ENCODE data around the gene CST8. TPM values are rescaled to one million over a fixed set of nuclear protein-coding genes. Genes with fewer than 3 reads are reported as not detected.

Gene CST8
- total RNA-seq, 2 experiments from 2014 or later = not detected

- ChIA-PET POLR2A (no interaction called here), CTCF (no interaction called here)
- ATAC-seq (no peak), DNase-seq (no peak)
- Mint-ChIP-seq H3K27ac (no peak overlapping the region), H3K36me3 (ENCODE audit: low read depth) (no peaks in the 10 kb centered on the region), H3K4me3 (no peak overlapping the region), H3K27me3 (peaks cover 5% of the 10 kb centered on the region), H3K9me3 (no peaks in the 10 kb centered on the region), H3K4me1 (ENCODE audit: low read depth) (no peaks in the 10 kb centered on the region)
- TF ChIP-seq CTCF (IDR thresholded peaks at IDR 0.05) = no peak
- intact Hi-C loops (cut with micrococcal nuclease) = no loop called here
These were observed 18.5 kb downstream of the CST8 start for GRCh38 chr20:23509247-23509913.

- no peak for TF ChIP-seq CTCF (IDR thresholded peaks at IDR 0.05)
- ChIA-PET POLR2A (no interaction called here), CTCF (no interaction called here)
- no peak overlapping the region for H3K4me3 Mint-ChIP-seq
- H3K27ac Mint-ChIP-seq = no peak overlapping the region
- ATAC-seq = no peak
- intact Hi-C loops (cut with micrococcal nuclease) = no loop called here
- no peaks in the 10 kb centered on the region for H3K36me3 Mint-ChIP-seq (ENCODE audit: low read depth)
- no peak for DNase-seq
- no peaks in the 10 kb centered on the region for H3K4me1 Mint-ChIP-seq (ENCODE audit: low read depth)
- H3K27me3 Mint-ChIP-seq = peaks cover 5% of the 10 kb centered on the region
- no peaks in the 10 kb centered on the region for H3K9me3 Mint-ChIP-seq
These were observed 19.2 kb downstream of the CST8 start for GRCh38 chr20:23510000-23510590.

- Mint-ChIP-seq H3K27ac (no peak overlapping the region), H3K9me3 (no peaks in the 10 kb centered on the region), H3K4me3 (no peak overlapping the region), H3K27me3 (peaks cover 2% of the 10 kb centered on the region), H3K36me3 (ENCODE audit: low read depth) (no peaks in the 10 kb centered on the region), H3K4me1 (ENCODE audit: low read depth) (peaks cover 2% of the 10 kb centered on the region)
- intact Hi-C loops (cut with micrococcal nuclease) = no loop called here
- ChIA-PET POLR2A (no interaction called here), CTCF (no interaction called here)
- DNase-seq = no peak
- no peak for ATAC-seq
- TF ChIP-seq CTCF (IDR thresholded peaks at IDR 0.05) = no peak
These were observed 22.2 kb downstream of the CST8 start for GRCh38 chr20:23513164-23513563.

DNA sequence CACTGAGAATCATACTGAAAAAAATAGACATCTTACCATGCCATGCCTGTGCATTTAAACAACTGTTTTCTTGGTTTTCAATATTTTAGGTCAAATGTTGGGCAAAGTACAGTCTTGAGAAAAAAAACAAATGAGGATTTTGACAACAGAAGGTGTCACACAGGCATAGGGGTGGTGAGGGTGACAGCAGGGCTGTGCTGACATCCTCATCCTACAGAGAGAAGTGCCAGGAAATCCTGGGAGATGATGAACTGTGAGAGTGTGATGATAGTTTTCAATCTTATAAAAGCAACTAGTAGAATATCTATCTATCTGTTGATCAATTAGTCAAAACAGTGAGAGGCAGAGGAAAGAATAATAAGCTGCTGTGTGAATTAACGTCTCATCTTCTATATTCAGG, 23.9 kb downstream of the CST8 start:
- Mint-ChIP-seq H3K36me3 (ENCODE audit: low read depth) (no peaks in the 10 kb centered on the region), H3K4me1 (ENCODE audit: low read depth) (peaks cover 2% of the 10 kb centered on the region), H3K27me3 (no peaks in the 10 kb centered on the region), H3K4me3 (no peak overlapping the region), H3K27ac (no peak overlapping the region), H3K9me3 (no peaks in the 10 kb centered on the region)
- intact Hi-C loops (cut with micrococcal nuclease) = no loop called here
- ChIA-PET CTCF (no interaction called here), POLR2A (no interaction called here)
- ATAC-seq (no peak), DNase-seq (no peak)
- no peak for TF ChIP-seq CTCF (IDR thresholded peaks at IDR 0.05)

DNA sequence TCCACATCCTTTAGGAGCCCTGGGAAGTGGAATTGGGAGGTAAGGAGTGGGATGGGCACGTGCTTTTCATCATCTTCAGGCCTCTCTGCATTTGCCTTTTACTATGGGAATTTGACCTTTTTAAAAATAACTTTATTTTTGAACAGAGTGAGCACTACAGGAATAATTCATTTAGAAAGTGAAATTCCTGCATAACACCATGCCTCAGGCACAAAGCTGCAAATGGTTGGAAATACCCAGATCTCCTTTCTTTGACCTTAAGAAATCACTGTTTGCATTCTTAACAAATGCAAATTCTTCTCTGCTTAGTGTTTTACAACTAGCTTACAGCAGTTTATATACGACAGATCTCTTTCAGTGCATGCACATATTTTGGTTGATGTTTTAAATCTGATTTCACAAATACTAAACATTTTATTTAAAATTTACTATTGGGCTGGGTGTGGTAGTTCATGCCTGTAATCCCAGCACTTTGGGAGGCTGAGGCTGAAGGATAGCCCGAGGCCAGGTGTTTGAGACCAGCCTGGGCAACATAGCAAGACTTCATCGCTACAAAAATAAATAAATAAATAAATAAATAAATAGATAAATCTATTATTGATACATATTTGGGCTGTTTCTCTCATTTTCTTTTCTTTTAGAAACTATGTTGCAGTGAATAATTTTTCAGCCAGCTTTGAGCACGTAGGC, 24.5 kb downstream of the CST8 start:
- Mint-ChIP-seq H3K36me3 (ENCODE audit: low read depth) (no peaks in the 10 kb centered on the region), H3K27me3 (no peaks in the 10 kb centered on the region), H3K4me3 (no peak overlapping the region), H3K4me1 (ENCODE audit: low read depth) (peaks cover 2% of the 10 kb centered on the region), H3K27ac (no peak overlapping the region), H3K9me3 (no peaks in the 10 kb centered on the region)
- no peak for DNase-seq
- TF ChIP-seq CTCF (IDR thresholded peaks at IDR 0.05) = no peak
- POLR2A ChIA-PET = no interaction called here
- no peak for ATAC-seq
- CTCF ChIA-PET = no interaction called here
- intact Hi-C loops (cut with micrococcal nuclease) = no loop called here

Data from activated CD8-positive, alpha-beta T cell treated with anti-CD3 and anti-CD28 coated beads for 36 hours (primary cell).